Measurements from ENCODE around the gene GSK3A.

- no peak for TF ChIP-seq HDGF (IDR thresholded peaks at IDR 0.05; ENCODE audit: borderline replicate concordance)
- no peak for TF ChIP-seq LEF1 (IDR thresholded peaks at IDR 0.05; ENCODE audit: borderline replicate concordance)
- TF ChIP-seq, protein P1, sequence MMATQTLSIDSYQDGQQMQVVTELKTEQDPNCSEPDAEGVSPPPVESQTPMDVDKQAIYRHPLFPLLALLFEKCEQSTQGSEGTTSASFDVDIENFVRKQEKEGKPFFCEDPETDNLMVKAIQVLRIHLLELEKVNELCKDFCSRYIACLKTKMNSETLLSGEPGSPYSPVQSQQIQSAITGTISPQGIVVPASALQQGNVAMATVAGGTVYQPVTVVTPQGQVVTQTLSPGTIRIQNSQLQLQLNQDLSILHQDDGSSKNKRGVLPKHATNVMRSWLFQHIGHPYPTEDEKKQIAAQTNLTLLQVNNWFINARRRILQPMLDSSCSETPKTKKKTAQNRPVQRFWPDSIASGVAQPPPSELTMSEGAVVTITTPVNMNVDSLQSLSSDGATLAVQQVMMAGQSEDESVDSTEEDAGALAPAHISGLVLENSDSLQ (IDR thresholded peaks at IDR 0.05) = no peak
- no peak for TF ChIP-seq ZNF384 (IDR thresholded peaks at IDR 0.05)
- no peak for TF ChIP-seq FOXA1 (IDR thresholded peaks at IDR 0.05)
- TF ChIP-seq CTBP1 (IDR thresholded peaks at IDR 0.05; ENCODE audit: borderline replicate concordance) = no peak
- TF ChIP-seq SUZ12 (IDR thresholded peaks at IDR 0.05) = no peak
- TF ChIP-seq TARDBP (IDR thresholded peaks at IDR 0.05) = no peak
- TF ChIP-seq SP1 (IDR thresholded peaks at IDR 0.05) = no peak
- no peak for TF ChIP-seq NFRKB (IDR thresholded peaks at IDR 0.05)
- TF ChIP-seq FOXM1 (IDR thresholded peaks at IDR 0.05; ENCODE audit: borderline replicate concordance) = no peak
- no peak for TF ChIP-seq BHLHE40 (IDR thresholded peaks at IDR 0.05; ENCODE audit: borderline replicate concordance)
- no peak for TF ChIP-seq ELF4 (IDR thresholded peaks at IDR 0.05)
- TF ChIP-seq FOXK2 (IDR thresholded peaks at IDR 0.05) = no peak
These were observed 8.5 kb upstream of the GSK3A start for GRCh38 chr19:42250666-42251531.
